Measurements from ENCODE around the gene DEPP1. TPM values are rescaled to one million over a fixed set of nuclear protein-coding genes. Genes with fewer than 3 reads are reported as not detected.

DEPP1 gene, protein sequence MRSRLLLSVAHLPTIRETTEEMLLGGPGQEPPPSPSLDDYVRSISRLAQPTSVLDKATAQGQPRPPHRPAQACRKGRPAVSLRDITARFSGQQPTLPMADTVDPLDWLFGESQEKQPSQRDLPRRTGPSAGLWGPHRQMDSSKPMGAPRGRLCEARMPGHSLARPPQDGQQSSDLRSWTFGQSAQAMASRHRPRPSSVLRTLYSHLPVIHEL
- polyA plus RNA-seq (2011; rRNA removed) (0.89 and 0.92 TPM in 2 replicates), polyA plus RNA-seq (2017; fragmentation: RNase III; extraction: RNeasy Plus Mini Kit Qiagen cat#74134 plus additional on column Dnase treatment) (0.22 to 0.50 TPM (median 0.46 TPM) in 3 replicates), polyA minus RNA-seq (2011; rRNA and poly(A)+ RNA removed) (1.5 and 2.1 TPM in 2 replicates)
- polyA plus RNA-seq (2012; cell fraction: cytosol; rRNA removed), result 0.37 and 0.71 TPM in 2 replicates
- 0.51 and 1.2 TPM in 2 replicates for polyA plus RNA-seq (2012; cell fraction: nucleus; rRNA removed)

- WGBS (ENCODE audit: missing lambda C conversion rate), result 23% methylated on average over 11 of the region's 12 CpGs
- FAIRE-seq (no peak), DNase-seq (ENCODE audit: low read depth in 1 of 2, low spot score in 1 of 2) (peak; percentile 69 to 88), ATAC-seq (peak; percentile 35 to 63)
- Histone ChIP-seq H3K4me1 (peaks cover 61% of the 10 kb centered on the region), H3K9me3 (no peaks in the 10 kb centered on the region), H3K4me3 (peak within 1 kb of the TSS; percentile 21; the same call in 1 of the 3 replicates), H3K4me2 (peak within 1 kb of the TSS; percentile 93), H3K27ac (peak within 1 kb of the TSS; percentile 82 to 92)
- ChIA-PET POLR2A (interaction anchor here (0.6 to 1.2 kb wide), 7 partner anchors 10 to 67 kb away, joined by 3 to 12 read pairs (median 4); partner anchors contain the start of genes RASSF4 and TMEM72), CTCF (interaction anchor here (1.0 to 9.7 kb wide), 7 partner anchors 10 to 46 kb away, joined by 3 to 69 read pairs (median 4); no protein-coding TSS in a partner anchor)
- TF ChIP-seq, protein P1, sequence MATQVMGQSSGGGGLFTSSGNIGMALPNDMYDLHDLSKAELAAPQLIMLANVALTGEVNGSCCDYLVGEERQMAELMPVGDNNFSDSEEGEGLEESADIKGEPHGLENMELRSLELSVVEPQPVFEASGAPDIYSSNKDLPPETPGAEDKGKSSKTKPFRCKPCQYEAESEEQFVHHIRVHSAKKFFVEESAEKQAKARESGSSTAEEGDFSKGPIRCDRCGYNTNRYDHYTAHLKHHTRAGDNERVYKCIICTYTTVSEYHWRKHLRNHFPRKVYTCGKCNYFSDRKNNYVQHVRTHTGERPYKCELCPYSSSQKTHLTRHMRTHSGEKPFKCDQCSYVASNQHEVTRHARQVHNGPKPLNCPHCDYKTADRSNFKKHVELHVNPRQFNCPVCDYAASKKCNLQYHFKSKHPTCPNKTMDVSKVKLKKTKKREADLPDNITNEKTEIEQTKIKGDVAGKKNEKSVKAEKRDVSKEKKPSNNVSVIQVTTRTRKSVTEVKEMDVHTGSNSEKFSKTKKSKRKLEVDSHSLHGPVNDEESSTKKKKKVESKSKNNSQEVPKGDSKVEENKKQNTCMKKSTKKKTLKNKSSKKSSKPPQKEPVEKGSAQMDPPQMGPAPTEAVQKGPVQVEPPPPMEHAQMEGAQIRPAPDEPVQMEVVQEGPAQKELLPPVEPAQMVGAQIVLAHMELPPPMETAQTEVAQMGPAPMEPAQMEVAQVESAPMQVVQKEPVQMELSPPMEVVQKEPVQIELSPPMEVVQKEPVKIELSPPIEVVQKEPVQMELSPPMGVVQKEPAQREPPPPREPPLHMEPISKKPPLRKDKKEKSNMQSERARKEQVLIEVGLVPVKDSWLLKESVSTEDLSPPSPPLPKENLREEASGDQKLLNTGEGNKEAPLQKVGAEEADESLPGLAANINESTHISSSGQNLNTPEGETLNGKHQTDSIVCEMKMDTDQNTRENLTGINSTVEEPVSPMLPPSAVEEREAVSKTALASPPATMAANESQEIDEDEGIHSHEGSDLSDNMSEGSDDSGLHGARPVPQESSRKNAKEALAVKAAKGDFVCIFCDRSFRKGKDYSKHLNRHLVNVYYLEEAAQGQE (IDR thresholded peaks at IDR 0.05), result no peak; the same call in 1 of the 2 replicates
- TF ChIP-seq PHF8 (IDR thresholded peaks at IDR 0.05; ENCODE audit: borderline replicate concordance, low read depth), result peak; percentile 57; the same call in 1 of the 2 replicates
- peak; percentile 100 for TF ChIP-seq HOXB5 (CRISPR knock-in tag; IDR thresholded peaks at IDR 0.05)
- no peak for TF ChIP-seq HES2 (IDR thresholded peaks at IDR 0.05)
- TF ChIP-seq, protein P2, sequence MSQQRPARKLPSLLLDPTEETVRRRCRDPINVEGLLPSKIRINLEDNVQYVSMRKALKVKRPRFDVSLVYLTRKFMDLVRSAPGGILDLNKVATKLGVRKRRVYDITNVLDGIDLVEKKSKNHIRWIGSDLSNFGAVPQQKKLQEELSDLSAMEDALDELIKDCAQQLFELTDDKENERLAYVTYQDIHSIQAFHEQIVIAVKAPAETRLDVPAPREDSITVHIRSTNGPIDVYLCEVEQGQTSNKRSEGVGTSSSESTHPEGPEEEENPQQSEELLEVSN (IDR thresholded peaks at IDR 0.05; ENCODE audit: borderline replicate concordance, low read depth), result no peak
- peak; percentile 56 for TF ChIP-seq POLR2A (IDR thresholded peaks at IDR 0.05; ENCODE audit: low read length)
- TF ChIP-seq HOXB13 (CRISPR knock-in tag; IDR thresholded peaks at IDR 0.05; ENCODE audit: low read depth), result no peak
- TF ChIP-seq JUNB (IDR thresholded peaks at IDR 0.05), result no peak
- TF ChIP-seq MYC (IDR thresholded peaks at IDR 0.05; ENCODE audit: borderline replicate concordance, low read length), result no peak
- TF ChIP-seq NR3C1 (IDR thresholded peaks at IDR 0.05), result no peak
- TF ChIP-seq, protein P3, sequence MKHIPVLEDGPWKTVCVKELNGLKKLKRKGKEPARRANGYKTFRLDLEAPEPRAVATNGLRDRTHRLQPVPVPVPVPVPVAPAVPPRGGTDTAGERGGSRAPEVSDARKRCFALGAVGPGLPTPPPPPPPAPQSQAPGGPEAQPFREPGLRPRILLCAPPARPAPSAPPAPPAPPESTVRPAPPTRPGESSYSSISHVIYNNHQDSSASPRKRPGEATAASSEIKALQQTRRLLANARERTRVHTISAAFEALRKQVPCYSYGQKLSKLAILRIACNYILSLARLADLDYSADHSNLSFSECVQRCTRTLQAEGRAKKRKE (CRISPR knock-in tag; IDR thresholded peaks at IDR 0.05; ENCODE audit: low read depth), result no peak
- no peak for TF ChIP-seq CBX2 (IDR thresholded peaks at IDR 0.05; ENCODE audit: borderline replicate concordance, low read depth)
- no peak for TF ChIP-seq MAZ (IDR thresholded peaks at IDR 0.05; ENCODE audit: borderline replicate concordance, low read depth, low read length)
- no peak for TF ChIP-seq NFE2L2 (conservative IDR thresholded peaks at IDR 0.05; ENCODE audit: low read length)
- TF ChIP-seq, protein P4, sequence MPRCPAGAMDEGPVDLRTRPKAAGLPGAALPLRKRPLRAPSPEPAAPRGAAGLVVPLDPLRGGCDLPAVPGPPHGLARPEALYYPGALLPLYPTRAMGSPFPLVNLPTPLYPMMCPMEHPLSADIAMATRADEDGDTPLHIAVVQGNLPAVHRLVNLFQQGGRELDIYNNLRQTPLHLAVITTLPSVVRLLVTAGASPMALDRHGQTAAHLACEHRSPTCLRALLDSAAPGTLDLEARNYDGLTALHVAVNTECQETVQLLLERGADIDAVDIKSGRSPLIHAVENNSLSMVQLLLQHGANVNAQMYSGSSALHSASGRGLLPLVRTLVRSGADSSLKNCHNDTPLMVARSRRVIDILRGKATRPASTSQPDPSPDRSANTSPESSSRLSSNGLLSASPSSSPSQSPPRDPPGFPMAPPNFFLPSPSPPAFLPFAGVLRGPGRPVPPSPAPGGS (IDR thresholded peaks at IDR 0.05), result no peak
- TF ChIP-seq HOXA7 (CRISPR knock-in tag; IDR thresholded peaks at IDR 0.05), result no peak
- TF ChIP-seq, protein P5, sequence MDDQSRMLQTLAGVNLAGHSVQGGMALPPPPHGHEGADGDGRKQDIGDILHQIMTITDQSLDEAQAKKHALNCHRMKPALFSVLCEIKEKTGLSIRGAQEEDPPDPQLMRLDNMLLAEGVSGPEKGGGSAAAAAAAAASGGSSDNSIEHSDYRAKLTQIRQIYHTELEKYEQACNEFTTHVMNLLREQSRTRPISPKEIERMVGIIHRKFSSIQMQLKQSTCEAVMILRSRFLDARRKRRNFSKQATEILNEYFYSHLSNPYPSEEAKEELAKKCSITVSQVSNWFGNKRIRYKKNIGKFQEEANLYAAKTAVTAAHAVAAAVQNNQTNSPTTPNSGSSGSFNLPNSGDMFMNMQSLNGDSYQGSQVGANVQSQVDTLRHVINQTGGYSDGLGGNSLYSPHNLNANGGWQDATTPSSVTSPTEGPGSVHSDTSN (IDR thresholded peaks at IDR 0.05), result peak; percentile 91
- TF ChIP-seq CTCF (IDR thresholded peaks at IDR 0.05), result no peak
- TF ChIP-seq RCOR1 (IDR thresholded peaks at IDR 0.05; ENCODE audit: low read depth, low read length), result no peak
These were observed at the start of gene DEPP1 for GRCh38 chr10:44978570-44979280. DEPP1 (minus strand) TSS chr10:44978809; CDS start chr10:44978030, 779 bp downstream.
